Gastroesophageal sphincter (tissue), 3 donors: ENCODE data around the gene CYTH2.

ENCODE experiments used
- CTCF ChIP-seq, 4 experiments: fragments of 200-600 bp in 2 of 4; fragments of 450-650 bp in 2 of 4; sonication (generic) in 1 of 4; IDR thresholded peaks; one replicate each; pipeline ENCODE4 v1.5.1; 2017 to 2019; ENCODE audit warnings: antibody characterized with exemption in 4 of 4, mild to moderate bottlenecking in 2 of 4, moderate library complexity in 2 of 4
- POLR2A ChIP-seq, 2 donors: fragments of 450-650 bp; IDR thresholded peaks; one replicate each; pipeline ENCODE4 v1.6.1; 2017; ENCODE audit warnings: antibody characterized with exemption in 2 of 2, mild to moderate bottlenecking in 2 of 2, moderate library complexity in 1 of 2

GRCh38 chr19:48448563-48448962 lies 20.6 kb upstream of the CYTH2 start:
- TF ChIP-seq POLR2A (IDR thresholded peaks at IDR 0.05) (no peak), CTCF (IDR thresholded peaks at IDR 0.05) (no peak)
